ENCODE data around the gene LY6G6F.

DNA sequence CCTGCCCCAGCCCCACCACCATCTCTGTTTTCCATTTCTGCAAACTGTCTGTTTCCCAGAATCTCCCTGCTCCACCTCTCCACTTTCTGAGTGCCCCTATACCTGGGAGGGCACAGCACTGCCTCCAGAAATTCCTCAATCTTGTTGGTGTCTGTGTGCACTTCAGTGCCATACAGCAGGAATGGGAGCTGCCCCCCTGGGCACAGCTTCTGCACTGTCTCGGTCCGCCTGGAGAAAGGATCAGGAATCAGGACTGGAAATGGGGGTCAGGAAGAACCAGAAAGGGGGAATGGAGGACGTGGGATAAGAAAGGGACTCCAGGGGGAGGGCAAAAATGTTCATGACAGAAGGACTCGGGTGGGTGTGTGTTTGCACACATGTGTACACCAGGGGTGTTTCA is 27.1 kb downstream of the LY6G6F start:
- TF ChIP-seq, protein P1, sequence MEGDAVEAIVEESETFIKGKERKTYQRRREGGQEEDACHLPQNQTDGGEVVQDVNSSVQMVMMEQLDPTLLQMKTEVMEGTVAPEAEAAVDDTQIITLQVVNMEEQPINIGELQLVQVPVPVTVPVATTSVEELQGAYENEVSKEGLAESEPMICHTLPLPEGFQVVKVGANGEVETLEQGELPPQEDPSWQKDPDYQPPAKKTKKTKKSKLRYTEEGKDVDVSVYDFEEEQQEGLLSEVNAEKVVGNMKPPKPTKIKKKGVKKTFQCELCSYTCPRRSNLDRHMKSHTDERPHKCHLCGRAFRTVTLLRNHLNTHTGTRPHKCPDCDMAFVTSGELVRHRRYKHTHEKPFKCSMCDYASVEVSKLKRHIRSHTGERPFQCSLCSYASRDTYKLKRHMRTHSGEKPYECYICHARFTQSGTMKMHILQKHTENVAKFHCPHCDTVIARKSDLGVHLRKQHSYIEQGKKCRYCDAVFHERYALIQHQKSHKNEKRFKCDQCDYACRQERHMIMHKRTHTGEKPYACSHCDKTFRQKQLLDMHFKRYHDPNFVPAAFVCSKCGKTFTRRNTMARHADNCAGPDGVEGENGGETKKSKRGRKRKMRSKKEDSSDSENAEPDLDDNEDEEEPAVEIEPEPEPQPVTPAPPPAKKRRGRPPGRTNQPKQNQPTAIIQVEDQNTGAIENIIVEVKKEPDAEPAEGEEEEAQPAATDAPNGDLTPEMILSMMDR (IDR thresholded peaks at IDR 0.05), result no peak
- no peak for TF ChIP-seq KDM1A (IDR thresholded peaks at IDR 0.05; ENCODE audit: low read depth)
- TF ChIP-seq, protein P2, sequence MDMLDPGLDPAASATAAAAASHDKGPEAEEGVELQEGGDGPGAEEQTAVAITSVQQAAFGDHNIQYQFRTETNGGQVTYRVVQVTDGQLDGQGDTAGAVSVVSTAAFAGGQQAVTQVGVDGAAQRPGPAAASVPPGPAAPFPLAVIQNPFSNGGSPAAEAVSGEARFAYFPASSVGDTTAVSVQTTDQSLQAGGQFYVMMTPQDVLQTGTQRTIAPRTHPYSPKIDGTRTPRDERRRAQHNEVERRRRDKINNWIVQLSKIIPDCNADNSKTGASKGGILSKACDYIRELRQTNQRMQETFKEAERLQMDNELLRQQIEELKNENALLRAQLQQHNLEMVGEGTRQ (IDR thresholded peaks at IDR 0.05), result no peak
- TF ChIP-seq EHMT2 (IDR thresholded peaks at IDR 0.05; ENCODE audit: low read depth), result no peak
- no peak for TF ChIP-seq RFX5 (IDR thresholded peaks at IDR 0.05)
- TF ChIP-seq JUNB (IDR thresholded peaks at IDR 0.05), result no peak
- no peak for TF ChIP-seq GATA3 (IDR thresholded peaks at IDR 0.05; ENCODE audit: borderline replicate concordance)
- TF ChIP-seq CHD2 (IDR thresholded peaks at IDR 0.05; ENCODE audit: low read length, partially characterized antibody), result no peak
- TF ChIP-seq HOXB5 (CRISPR knock-in tag; IDR thresholded peaks at IDR 0.05), result no peak
- TF ChIP-seq, protein P3, sequence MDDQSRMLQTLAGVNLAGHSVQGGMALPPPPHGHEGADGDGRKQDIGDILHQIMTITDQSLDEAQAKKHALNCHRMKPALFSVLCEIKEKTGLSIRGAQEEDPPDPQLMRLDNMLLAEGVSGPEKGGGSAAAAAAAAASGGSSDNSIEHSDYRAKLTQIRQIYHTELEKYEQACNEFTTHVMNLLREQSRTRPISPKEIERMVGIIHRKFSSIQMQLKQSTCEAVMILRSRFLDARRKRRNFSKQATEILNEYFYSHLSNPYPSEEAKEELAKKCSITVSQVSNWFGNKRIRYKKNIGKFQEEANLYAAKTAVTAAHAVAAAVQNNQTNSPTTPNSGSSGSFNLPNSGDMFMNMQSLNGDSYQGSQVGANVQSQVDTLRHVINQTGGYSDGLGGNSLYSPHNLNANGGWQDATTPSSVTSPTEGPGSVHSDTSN (IDR thresholded peaks at IDR 0.05), result no peak
- TF ChIP-seq POLR2A (IDR thresholded peaks at IDR 0.05; ENCODE audit: low read length), result no peak
- TF ChIP-seq MAZ (IDR thresholded peaks at IDR 0.05; ENCODE audit: borderline replicate concordance, low read depth, low read length), result no peak
